Forelimb muscle (tissue), 1 donor: ENCODE data around the gene CDYL. TPM values are rescaled to one million over a fixed set of nuclear protein-coding genes. Genes with fewer than 3 reads are reported as not detected.
"Not testable (repeated sequence)": the region's sequence is repeated elsewhere in the genome, so short reads cannot be mapped to it uniquely, and the experiment has no call there.

ENCODE experiments used
- DNase-seq: peaks from one replicate; pipeline ENCODE4 v3.0.0-alpha.2; 2013; ENCODE audit warnings: low read depth
- polyA plus RNA-seq: library from polyadenylated mRNA; unstranded; fragments of 120-200 nt; gene quantifications from one replicate; pipeline ENCODE4 v1.2.1, GENCODE V29; 2013; ENCODE audit not compliant: insufficient read length

CDYL gene
- polyA plus RNA-seq, 1 donor: 16.3 TPM

- DNase-seq: peak; percentile 85
Observed at GRCh38 chr6:5003604-5004372, 227.6 kb downstream of the CDYL start, which contains the start of gene RPP40. RPP40 (minus strand) TSS chr6:5004037; CDS start chr6:5004002, 35 bp downstream.

GRCh38 chr6:5004373-5005037 is 228.3 kb downstream of the CDYL start:
- no peak for DNase-seq

- not testable (repeated sequence) for DNase-seq
Observed at GRCh38 chr6:5005038-5005433, 228.8 kb downstream of the CDYL start.

Other genes starting within 250 kb of the CDYL start
- 12.5 TPM for gene RPP40, start 227.6 kb downstream of the CDYL start, polyA plus RNA-seq